ENCODE data around the gene HTR6.

Gene HTR6

GRCh38 chr1:19704247-19705113, 39.8 kb downstream of the HTR6 start:
- TF ChIP-seq POLR2AphosphoS5 (IDR thresholded peaks at IDR 0.05; ENCODE audit: low read depth, low read length): no peak
- TF ChIP-seq, protein P1, sequence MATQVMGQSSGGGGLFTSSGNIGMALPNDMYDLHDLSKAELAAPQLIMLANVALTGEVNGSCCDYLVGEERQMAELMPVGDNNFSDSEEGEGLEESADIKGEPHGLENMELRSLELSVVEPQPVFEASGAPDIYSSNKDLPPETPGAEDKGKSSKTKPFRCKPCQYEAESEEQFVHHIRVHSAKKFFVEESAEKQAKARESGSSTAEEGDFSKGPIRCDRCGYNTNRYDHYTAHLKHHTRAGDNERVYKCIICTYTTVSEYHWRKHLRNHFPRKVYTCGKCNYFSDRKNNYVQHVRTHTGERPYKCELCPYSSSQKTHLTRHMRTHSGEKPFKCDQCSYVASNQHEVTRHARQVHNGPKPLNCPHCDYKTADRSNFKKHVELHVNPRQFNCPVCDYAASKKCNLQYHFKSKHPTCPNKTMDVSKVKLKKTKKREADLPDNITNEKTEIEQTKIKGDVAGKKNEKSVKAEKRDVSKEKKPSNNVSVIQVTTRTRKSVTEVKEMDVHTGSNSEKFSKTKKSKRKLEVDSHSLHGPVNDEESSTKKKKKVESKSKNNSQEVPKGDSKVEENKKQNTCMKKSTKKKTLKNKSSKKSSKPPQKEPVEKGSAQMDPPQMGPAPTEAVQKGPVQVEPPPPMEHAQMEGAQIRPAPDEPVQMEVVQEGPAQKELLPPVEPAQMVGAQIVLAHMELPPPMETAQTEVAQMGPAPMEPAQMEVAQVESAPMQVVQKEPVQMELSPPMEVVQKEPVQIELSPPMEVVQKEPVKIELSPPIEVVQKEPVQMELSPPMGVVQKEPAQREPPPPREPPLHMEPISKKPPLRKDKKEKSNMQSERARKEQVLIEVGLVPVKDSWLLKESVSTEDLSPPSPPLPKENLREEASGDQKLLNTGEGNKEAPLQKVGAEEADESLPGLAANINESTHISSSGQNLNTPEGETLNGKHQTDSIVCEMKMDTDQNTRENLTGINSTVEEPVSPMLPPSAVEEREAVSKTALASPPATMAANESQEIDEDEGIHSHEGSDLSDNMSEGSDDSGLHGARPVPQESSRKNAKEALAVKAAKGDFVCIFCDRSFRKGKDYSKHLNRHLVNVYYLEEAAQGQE (IDR thresholded peaks at IDR 0.05; ENCODE audit: insufficient read depth in 1 of 2, low read depth in 2 of 2, low read length in 2 of 2): no peak
- no peak for TF ChIP-seq FOXP2 (optimal IDR thresholded peaks at IDR 0.05; ENCODE audit: borderline replicate concordance, extremely low read depth, extremely low read length, insufficient read depth)
- TF ChIP-seq TAF1 (IDR thresholded peaks at IDR 0.05; ENCODE audit: borderline replicate concordance, insufficient read depth, low read length): no peak
- no peak for TF ChIP-seq SIN3A (IDR thresholded peaks at IDR 0.05; ENCODE audit: borderline replicate concordance, insufficient read depth, low read length)

DNA sequence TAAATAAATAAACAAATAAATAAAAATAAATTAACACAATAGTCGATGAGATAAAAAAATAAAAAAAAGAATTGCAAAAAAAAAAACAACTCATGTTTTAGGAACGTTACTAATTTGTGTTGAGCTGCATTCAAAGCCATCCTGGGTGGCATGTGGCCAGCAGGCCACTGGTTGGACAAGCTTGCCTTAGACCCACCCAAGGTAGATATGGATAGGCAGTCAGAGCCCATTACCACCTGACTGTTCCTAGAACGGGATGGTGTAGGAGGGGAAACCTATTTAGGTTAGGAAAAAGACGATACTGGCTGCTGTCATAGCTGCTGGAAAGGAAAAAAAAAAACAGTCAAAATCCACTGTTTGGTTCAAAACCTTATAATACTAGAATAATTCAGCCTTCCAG, 40.8 kb downstream of the HTR6 start:
- no peak for TF ChIP-seq POLR2AphosphoS5 (IDR thresholded peaks at IDR 0.05; ENCODE audit: low read depth, low read length)
- TF ChIP-seq, protein P1 (IDR thresholded peaks at IDR 0.05; ENCODE audit: insufficient read depth in 1 of 2, low read depth in 2 of 2, low read length in 2 of 2): no peak
- no peak for TF ChIP-seq FOXP2 (optimal IDR thresholded peaks at IDR 0.05; ENCODE audit: borderline replicate concordance, extremely low read depth, extremely low read length, insufficient read depth)
- no peak for TF ChIP-seq TAF1 (IDR thresholded peaks at IDR 0.05; ENCODE audit: borderline replicate concordance, insufficient read depth, low read length)
- TF ChIP-seq SIN3A (IDR thresholded peaks at IDR 0.05; ENCODE audit: borderline replicate concordance, insufficient read depth, low read length): no peak

DNA sequence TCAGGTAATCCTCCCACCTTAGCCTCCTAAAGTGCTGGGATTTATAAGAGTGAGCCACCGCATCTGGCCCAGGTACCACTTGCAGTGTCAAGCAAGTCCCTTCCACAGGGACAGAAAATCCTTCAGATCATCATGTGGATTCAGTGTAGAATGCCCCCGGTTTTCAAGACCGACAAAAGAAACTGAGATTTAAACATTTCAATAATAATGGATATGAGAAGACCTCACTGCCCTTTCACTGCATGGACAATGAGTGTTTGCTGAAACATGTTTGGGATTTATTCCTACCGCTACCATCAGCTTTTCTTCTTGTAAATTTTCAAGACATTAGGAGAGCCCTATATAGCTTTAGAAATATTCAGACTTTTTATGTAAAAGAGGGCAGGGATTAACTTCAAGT, 41.5 kb downstream of the HTR6 start:
- TF ChIP-seq SIN3A (IDR thresholded peaks at IDR 0.05; ENCODE audit: borderline replicate concordance, insufficient read depth, low read length) (no peak), TAF1 (IDR thresholded peaks at IDR 0.05; ENCODE audit: borderline replicate concordance, insufficient read depth, low read length) (no peak), FOXP2 (optimal IDR thresholded peaks at IDR 0.05; ENCODE audit: borderline replicate concordance, extremely low read depth, extremely low read length, insufficient read depth) (no peak), POLR2AphosphoS5 (IDR thresholded peaks at IDR 0.05; ENCODE audit: low read depth, low read length) (no peak)
- TF ChIP-seq, protein P1 (IDR thresholded peaks at IDR 0.05; ENCODE audit: insufficient read depth in 1 of 2, low read depth in 2 of 2, low read length in 2 of 2): no peak

- no peak for TF ChIP-seq POLR2AphosphoS5 (IDR thresholded peaks at IDR 0.05; ENCODE audit: low read depth, low read length)
Measured at GRCh38 chr1:19708567-19709110, 44.0 kb downstream of the HTR6 start.

DNA sequence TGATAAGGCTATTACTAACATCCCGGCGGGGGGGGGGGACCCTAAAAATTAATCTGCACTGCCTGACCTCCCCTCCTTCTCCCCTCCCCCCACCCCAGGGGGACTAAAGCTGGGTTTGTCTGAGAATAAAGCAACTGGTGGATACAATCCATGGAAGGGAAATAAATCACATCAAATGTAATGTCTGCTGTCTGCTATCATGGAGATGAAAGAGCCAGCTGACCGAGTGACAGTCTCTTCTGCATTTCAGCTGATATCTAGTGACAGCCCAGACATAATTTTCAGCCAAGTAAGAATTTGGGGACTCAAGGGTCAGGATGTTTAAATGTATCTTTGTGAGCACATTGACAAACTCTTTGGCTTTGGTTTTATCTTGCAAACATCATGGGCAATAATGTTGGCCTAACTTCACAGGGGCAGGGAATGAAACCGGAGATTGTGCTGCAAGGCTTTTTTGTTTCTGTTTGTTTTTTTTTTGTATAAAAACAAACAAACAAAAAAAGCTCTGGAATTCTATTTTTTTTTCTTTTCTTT, 44.7 kb downstream of the HTR6 start:
- TF ChIP-seq POLR2AphosphoS5 (IDR thresholded peaks at IDR 0.05; ENCODE audit: low read depth, low read length) (no peak), SIN3A (IDR thresholded peaks at IDR 0.05; ENCODE audit: borderline replicate concordance, insufficient read depth, low read length) (no peak), FOXP2 (optimal IDR thresholded peaks at IDR 0.05; ENCODE audit: borderline replicate concordance, extremely low read depth, extremely low read length, insufficient read depth) (no peak), TAF1 (IDR thresholded peaks at IDR 0.05; ENCODE audit: borderline replicate concordance, insufficient read depth, low read length) (no peak)
- TF ChIP-seq, protein P1 (IDR thresholded peaks at IDR 0.05; ENCODE audit: insufficient read depth in 1 of 2, low read depth in 2 of 2, low read length in 2 of 2): no peak

All from PFSK-1 (cell line).